Esophagus (tissue), 2 donors: ENCODE measurements around the gene APOL2. TPM values are rescaled to one million over a fixed set of nuclear protein-coding genes. Genes with fewer than 3 reads are reported as not detected.
"Not testable (repeated sequence)": the region's sequence is repeated elsewhere in the genome, so short reads cannot be mapped to it uniquely, and the experiment has no call there.

Experiments used
- H3K27ac ChIP-seq, 2 donors: one replicate each; pipeline ENCODE4 v1.5.1; 2013; ENCODE audit warnings: low read depth in 2 of 2, mild to moderate bottlenecking in 2 of 2, inconsistent platforms in 1 of 2, low read length in 1 of 2, moderate library complexity in 1 of 2
- H3K27me3 ChIP-seq, 2 donors: one replicate each; pipeline ENCODE4 v1.6.1; 2013; ENCODE audit warnings: low read length in 2 of 2, control low read depth in 1 of 2, mild to moderate bottlenecking in 1 of 2; ENCODE audit not compliant: insufficient read depth in 2 of 2, control insufficient read depth in 1 of 2
- H3K36me3 ChIP-seq, 2 donors: one replicate each; pipeline ENCODE4 v1.6.1; 2013; ENCODE audit warnings: low read length in 1 of 2; ENCODE audit not compliant: control insufficient read depth in 2 of 2, insufficient read depth in 2 of 2
- H3K4me1 ChIP-seq, 2 donors: one replicate each; pipeline ENCODE4 v1.6.1; 2013; ENCODE audit warnings: low read length in 1 of 2; ENCODE audit not compliant: control insufficient read depth in 2 of 2, insufficient read depth in 2 of 2
- H3K4me3 ChIP-seq, 2 donors: one replicate each; pipeline ENCODE4 v1.5.1; 2013; ENCODE audit warnings: low read length in 2 of 2, mild to moderate bottlenecking in 2 of 2, low read depth in 1 of 2, moderate library complexity in 1 of 2
- H3K9me3 ChIP-seq, 2 donors: one replicate each; pipeline ENCODE4 v1.6.1; 2013; ENCODE audit warnings: mild to moderate bottlenecking in 2 of 2, low read depth in 1 of 2, low read length in 1 of 2, moderate library complexity in 1 of 2; ENCODE audit not compliant: control insufficient read depth in 2 of 2, insufficient read depth in 1 of 2
- WGBS, 2 donors: extraction: QIAGEN DNeasy Blood & Tissue Kit; methylation state at CpG; one replicate each; pipeline ENCODE4 v1.1.7; 2013; 5-methylcytosine and 5-hydroxymethylcytosine counted together
- polyA plus RNA-seq, 2 donors: library from polyadenylated mRNA; stranded (reverse); fragments of 200-250 nt; gene quantifications; one replicate each; pipeline ENCODE4 v1.2.3, GENCODE V29; 2013
- donor health status: healthy with polysubstance abuse.
- donor health status: Bipolar disorder and iron deficiency.

The APOL2 gene
- polyA plus RNA-seq, 2 donors, result 9.2 to 14.9 TPM

GRCh38 chr22:36213586-36213985, 25.7 kb downstream of the APOL2 start:
- Histone ChIP-seq H3K9me3 (no peaks in the 10 kb centered on the region), H3K27me3 (no peaks in the 10 kb centered on the region), H3K4me1 (peaks cover 0 to 2% of the 10 kb centered on the region in 2 donors), H3K4me3 (no peak overlapping the region), H3K36me3 (no peaks in the 10 kb centered on the region), H3K27ac (no peak overlapping the region)
- WGBS, 2 donors, result 82 to 91% methylated on average over 4 of the region's 4 CpGs

- Histone ChIP-seq H3K27me3 (no peaks in the 10 kb centered on the region), H3K4me3 (no peak overlapping the region), H3K27ac (no peak overlapping the region), H3K4me1 (peaks cover 0 to 2% of the 10 kb centered on the region in 2 donors), H3K36me3 (no peaks in the 10 kb centered on the region), H3K9me3 (no peaks in the 10 kb centered on the region)
These were observed 26.4 kb downstream of the APOL2 start for GRCh38 chr22:36212901-36213300.

- H3K4me3 ChIP-seq, result no peak overlapping the region
- peaks cover 0 to 2% of the 10 kb centered on the region in 2 donors for H3K4me1 ChIP-seq
- 67 to 68% methylated on average over 4 of the region's 4 CpGs for WGBS, 2 donors
- no peak overlapping the region for H3K27ac ChIP-seq
- no peaks in the 10 kb centered on the region for H3K9me3 ChIP-seq
- H3K36me3 ChIP-seq, result no peaks in the 10 kb centered on the region
- H3K27me3 ChIP-seq, result no peaks in the 10 kb centered on the region
These were observed 28.0 kb downstream of the APOL2 start for GRCh38 chr22:36211237-36211861.

GRCh38 chr22:36210224-36210623, 29.1 kb downstream of the APOL2 start:
- no peak overlapping the region for H3K4me3 ChIP-seq
- H3K27ac ChIP-seq, result no peak overlapping the region
- H3K27me3 ChIP-seq, result no peaks in the 10 kb centered on the region
- no peaks in the 10 kb centered on the region for H3K36me3 ChIP-seq
- no peaks in the 10 kb centered on the region for H3K9me3 ChIP-seq
- H3K4me1 ChIP-seq, result peaks cover 0 to 2% of the 10 kb centered on the region in 2 donors
- 82 to 93% methylated on average over 3 of the region's 3 CpGs for WGBS, 2 donors

- not testable (repeated sequence) for H3K27ac ChIP-seq, H3K9me3 ChIP-seq, H3K36me3 ChIP-seq, H3K4me3 ChIP-seq, H3K27me3 ChIP-seq, H3K4me1 ChIP-seq
- 78 to 86% methylated on average over 5 of the region's 5 CpGs for WGBS, 2 donors
These were observed 29.8 kb downstream of the APOL2 start for GRCh38 chr22:36209488-36209908.

- WGBS, 2 donors, result 90 to 97% methylated on average over 1 of the region's 1 CpG
- Histone ChIP-seq H3K4me1 (peaks cover 0 to 4% of the 10 kb centered on the region in 2 donors), H3K9me3 (no peaks in the 10 kb centered on the region), H3K27me3 (no peaks in the 10 kb centered on the region), H3K27ac (no peak overlapping the region), H3K36me3 (no peaks in the 10 kb centered on the region), H3K4me3 (no peak overlapping the region)
These were observed 30.4 kb downstream of the APOL2 start for GRCh38 chr22:36208914-36209313.

GRCh38 chr22:36208162-36208765, 31.1 kb downstream of the APOL2 start:
- no peak overlapping the region for H3K27ac ChIP-seq
- H3K4me1 ChIP-seq, result peaks cover 0 to 5% of the 10 kb centered on the region in 2 donors
- no peaks in the 10 kb centered on the region for H3K9me3 ChIP-seq
- 18 to 27% methylated on average over 1 of the region's 1 CpG for WGBS, 2 donors
- no peaks in the 10 kb centered on the region for H3K36me3 ChIP-seq
- H3K27me3 ChIP-seq, result no peaks in the 10 kb centered on the region
- no peak overlapping the region for H3K4me3 ChIP-seq

- WGBS, 2 donors, result 79 to 98% methylated on average over 1 of the region's 1 CpG
- H3K4me3 ChIP-seq, result no peak overlapping the region
- H3K4me1 ChIP-seq, result peaks cover 3 to 10% of the 10 kb centered on the region in 2 donors
- no peak overlapping the region for H3K27ac ChIP-seq
- no peaks in the 10 kb centered on the region for H3K27me3 ChIP-seq
- no peaks in the 10 kb centered on the region for H3K36me3 ChIP-seq
- H3K9me3 ChIP-seq, result no peaks in the 10 kb centered on the region
These were observed 33.1 kb downstream of the APOL2 start for GRCh38 chr22:36206255-36206654.

- peaks cover 4 to 10% of the 10 kb centered on the region in 2 donors for H3K4me1 ChIP-seq
- WGBS, 2 donors, result 72 to 81% methylated on average over 5 of the region's 5 CpGs
- not testable (repeated sequence) for H3K36me3 ChIP-seq, H3K27me3 ChIP-seq, H3K4me3 ChIP-seq, H3K27ac ChIP-seq, H3K9me3 ChIP-seq
These were observed 33.8 kb downstream of the APOL2 start for GRCh38 chr22:36205573-36205972.

GRCh38 chr22:36204632-36205015, 34.7 kb downstream of the APOL2 start:
- peaks cover 6 to 10% of the 10 kb centered on the region in 2 donors for H3K4me1 ChIP-seq
- no peak overlapping the region for H3K4me3 ChIP-seq
- no peaks in the 10 kb centered on the region for H3K36me3 ChIP-seq
- H3K9me3 ChIP-seq, result no peaks in the 10 kb centered on the region
- peak overlapping the region in 1 of 2 donors; percentile 40 for H3K27ac ChIP-seq
- no peaks in the 10 kb centered on the region for H3K27me3 ChIP-seq
- 51 to 58% methylated on average over 6 of the region's 6 CpGs for WGBS, 2 donors
